Liver (tissue), 3 donors: Measurements from ENCODE around the gene NXPE3.

Source experiments
- CTCF ChIP-seq: fragments of 150-350 bp; IDR thresholded peaks from 2 replicates; pipeline ENCODE4 v1.5.1; 2017; ENCODE audit warnings: improper control_type of control experiment, low read depth, low read length; ENCODE audit not compliant: missing input control
- HNF4G ChIP-seq: IDR thresholded peaks from 2 replicates; pipeline ENCODE4 v1.6.1; 2016; ENCODE audit warnings: antibody characterized with exemption
- SP1 ChIP-seq: IDR thresholded peaks from 2 replicates; pipeline ENCODE4 v1.6.1; 2018; ENCODE audit warnings: antibody characterized with exemption, mild to moderate bottlenecking
- TAF1 ChIP-seq: conservative IDR thresholded peaks from 2 replicates; pipeline ENCODE4 v1.6.1; 2016; ENCODE audit warnings: antibody characterized with exemption, mild to moderate bottlenecking
- donor health status: healthy.
- donor health status: healthy.

GRCh38 chr3:101730839-101731238 lies 48.2 kb upstream of the NXPE3 start:
- TF ChIP-seq TAF1 (no peak), CTCF (no peak), SP1 (no peak), HNF4G (no peak)
